Measurements from ENCODE around the gene SPRR2F. TPM values are rescaled to one million over a fixed set of nuclear protein-coding genes. Genes with fewer than 3 reads are reported as not detected.
"Not testable (repeated sequence)": the region's sequence is repeated elsewhere in the genome, so short reads cannot be mapped to it uniquely, and the experiment has no call there.

The SPRR2F gene
- total RNA-seq, 1 experiment from 2014 or later, result not detected

DNA sequence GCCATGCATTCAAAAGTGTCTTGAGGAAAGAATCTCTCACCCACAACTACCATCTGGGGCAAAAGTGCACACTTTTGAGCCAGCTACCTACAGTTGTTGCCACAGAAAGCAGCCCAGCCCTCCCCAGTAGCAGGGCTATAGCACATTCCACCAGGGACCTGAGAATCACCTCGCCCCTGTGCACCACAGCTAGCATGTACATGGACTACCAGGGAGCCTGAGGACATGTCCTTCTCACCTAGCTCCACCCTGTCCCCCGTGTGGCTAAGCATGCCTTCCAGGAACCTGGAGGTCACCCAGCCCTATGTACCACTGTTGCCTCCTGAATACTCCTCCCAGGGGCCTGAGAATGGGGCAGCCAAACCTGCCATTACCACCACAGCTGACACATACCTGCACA, 20.4 kb upstream of the SPRR2F start:
- Histone ChIP-seq H3K9me2 (replicated peaks; ENCODE audit: low read length) (no peaks in the 10 kb centered on the region), H3F3A (ENCODE audit: low read length, unreplicated experiment) (no peaks in the 10 kb centered on the region), H3K9ac (ENCODE audit: low read length) (no peak overlapping the region), H2AFZ (ENCODE audit: low read length) (no peak overlapping the region), H3K4me2 (ENCODE audit: low read length) (no peak overlapping the region), H3K27me3 (ENCODE audit: low read length) (peaks cover 39% of the 10 kb centered on the region), H3K36me3 (ENCODE audit: low read depth, low read length) (no peaks in the 10 kb centered on the region), H4K20me1 (ENCODE audit: low read length) (no peaks in the 10 kb centered on the region), H3K4me1 (ENCODE audit: insufficient read depth, low read length) (no peaks in the 10 kb centered on the region), H3K27ac (ENCODE audit: low read length) (no peak overlapping the region), H3K79me2 (ENCODE audit: low read length) (no peaks in the 10 kb centered on the region), H3K9me3 (ENCODE audit: low read length) (no peaks in the 10 kb centered on the region), H3K4me3 (ENCODE audit: low read length) (no peak overlapping the region)
- ChIA-PET POLR2A (ENCODE audit: unreplicated experiment) (no interaction called here), CTCF (no interaction called here)
- no peak for TF ChIP-seq EZH2phosphoT487 (IDR thresholded peaks at IDR 0.05; ENCODE audit: borderline replicate concordance, low read length)
- TF ChIP-seq EZH2 (IDR thresholded peaks at IDR 0.05; ENCODE audit: low read length, unreplicated experiment), result no peak
- TF ChIP-seq, protein P1, sequence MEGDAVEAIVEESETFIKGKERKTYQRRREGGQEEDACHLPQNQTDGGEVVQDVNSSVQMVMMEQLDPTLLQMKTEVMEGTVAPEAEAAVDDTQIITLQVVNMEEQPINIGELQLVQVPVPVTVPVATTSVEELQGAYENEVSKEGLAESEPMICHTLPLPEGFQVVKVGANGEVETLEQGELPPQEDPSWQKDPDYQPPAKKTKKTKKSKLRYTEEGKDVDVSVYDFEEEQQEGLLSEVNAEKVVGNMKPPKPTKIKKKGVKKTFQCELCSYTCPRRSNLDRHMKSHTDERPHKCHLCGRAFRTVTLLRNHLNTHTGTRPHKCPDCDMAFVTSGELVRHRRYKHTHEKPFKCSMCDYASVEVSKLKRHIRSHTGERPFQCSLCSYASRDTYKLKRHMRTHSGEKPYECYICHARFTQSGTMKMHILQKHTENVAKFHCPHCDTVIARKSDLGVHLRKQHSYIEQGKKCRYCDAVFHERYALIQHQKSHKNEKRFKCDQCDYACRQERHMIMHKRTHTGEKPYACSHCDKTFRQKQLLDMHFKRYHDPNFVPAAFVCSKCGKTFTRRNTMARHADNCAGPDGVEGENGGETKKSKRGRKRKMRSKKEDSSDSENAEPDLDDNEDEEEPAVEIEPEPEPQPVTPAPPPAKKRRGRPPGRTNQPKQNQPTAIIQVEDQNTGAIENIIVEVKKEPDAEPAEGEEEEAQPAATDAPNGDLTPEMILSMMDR (conservative IDR thresholded peaks at IDR 0.05; ENCODE audit: low read depth, low read length), result no peak
- no peak for DNase-seq
- intact Hi-C loops (cut with micrococcal nuclease), result no loop called here
- BruUV-seq (replicated peaks), result no TSS peak
- ATAC-seq, result no peak

DNA sequence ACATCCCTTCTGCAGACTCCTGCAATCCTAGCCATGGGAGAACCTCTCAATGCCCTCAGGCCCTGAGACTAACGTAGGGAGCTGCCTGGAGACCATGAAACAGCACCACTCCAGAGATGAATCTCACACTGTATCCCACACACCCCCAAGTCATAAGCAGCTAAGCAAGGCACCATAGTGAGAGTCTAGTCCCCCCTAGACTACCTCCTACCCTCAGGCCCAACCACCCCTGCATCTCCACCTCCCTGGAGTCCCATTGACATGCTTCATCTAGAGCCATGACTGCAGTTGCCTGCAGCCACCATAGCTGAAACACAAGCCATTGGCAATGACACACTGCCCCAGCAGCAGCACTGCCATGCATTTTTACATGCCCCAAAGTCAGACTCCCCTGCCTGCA, 20.0 kb upstream of the SPRR2F start:
- Histone ChIP-seq H3K4me1 (ENCODE audit: insufficient read depth, low read length) (no peaks in the 10 kb centered on the region), H3K4me2 (ENCODE audit: low read length) (no peak overlapping the region), H3K27ac (ENCODE audit: low read length) (no peak overlapping the region), H3K9me2 (replicated peaks; ENCODE audit: low read length) (no peaks in the 10 kb centered on the region), H2AFZ (ENCODE audit: low read length) (no peak overlapping the region), H3K79me2 (ENCODE audit: low read length) (no peaks in the 10 kb centered on the region), H3K27me3 (ENCODE audit: low read length) (peaks cover 34% of the 10 kb centered on the region), H3F3A (ENCODE audit: low read length, unreplicated experiment) (no peaks in the 10 kb centered on the region), H3K36me3 (ENCODE audit: low read depth, low read length) (no peaks in the 10 kb centered on the region), H3K9me3 (ENCODE audit: low read length) (no peaks in the 10 kb centered on the region), H3K9ac (ENCODE audit: low read length) (no peak overlapping the region), H3K4me3 (ENCODE audit: low read length) (no peak overlapping the region), H4K20me1 (ENCODE audit: low read length) (no peaks in the 10 kb centered on the region)
- DNase-seq, result no peak
- CTCF ChIA-PET, result no interaction called here
- TF ChIP-seq EZH2 (IDR thresholded peaks at IDR 0.05; ENCODE audit: low read length, unreplicated experiment) (no peak), EZH2phosphoT487 (IDR thresholded peaks at IDR 0.05; ENCODE audit: borderline replicate concordance, low read length) (no peak)
- TF ChIP-seq, protein P1 (conservative IDR thresholded peaks at IDR 0.05; ENCODE audit: low read depth, low read length), result no peak
- intact Hi-C loops (cut with micrococcal nuclease), result no loop called here
- ATAC-seq, result no peak
- POLR2A ChIA-PET (ENCODE audit: unreplicated experiment), result no interaction called here
- no TSS peak for BruUV-seq (replicated peaks)

DNA sequence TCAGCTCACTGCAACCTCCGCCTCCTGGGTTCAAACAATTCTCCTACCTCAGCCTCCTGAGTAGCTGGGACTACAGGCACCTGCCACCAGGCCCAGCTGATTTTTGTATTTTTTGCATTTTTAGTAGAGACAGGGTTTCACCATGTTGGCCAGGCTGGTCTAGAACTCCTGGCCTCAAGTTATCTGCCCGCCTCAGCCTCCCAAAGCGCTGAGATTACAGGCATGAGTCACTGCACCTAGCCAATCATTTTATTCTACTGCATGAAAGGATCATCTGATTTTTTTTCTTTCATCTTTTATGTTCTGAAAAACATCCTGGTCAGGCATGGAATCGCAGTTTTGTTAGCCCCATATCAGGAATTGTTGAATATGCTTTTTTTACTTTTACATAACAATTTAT, 15.4 kb upstream of the SPRR2F start:
- DNase-seq; H3K4me2 ChIP-seq (ENCODE audit: low read length); H3K36me3 ChIP-seq (ENCODE audit: low read depth, low read length); CTCF ChIA-PET; POLR2A ChIA-PET (ENCODE audit: unreplicated experiment); H3F3A ChIP-seq (ENCODE audit: low read length, unreplicated experiment); H2AFZ ChIP-seq (ENCODE audit: low read length); H3K4me1 ChIP-seq (ENCODE audit: insufficient read depth, low read length); H3K9me3 ChIP-seq (ENCODE audit: low read length); H3K4me3 ChIP-seq (ENCODE audit: low read length); H3K9me2 ChIP-seq (replicated peaks; ENCODE audit: low read length); H3K79me2 ChIP-seq (ENCODE audit: low read length); ATAC-seq; BruUV-seq (replicated peaks); H3K27ac ChIP-seq (ENCODE audit: low read length); intact Hi-C loops (cut with micrococcal nuclease); H3K9ac ChIP-seq (ENCODE audit: low read length); H4K20me1 ChIP-seq (ENCODE audit: low read length): not testable (repeated sequence)
- H3K27me3 ChIP-seq (ENCODE audit: low read length), result peaks cover 13% of the 10 kb centered on the region; the same call in 1 of the 2 replicates
